Peyer's patch (tissue), 4 donors: Measurements from ENCODE around the gene UNC5A.

ENCODE experiments used
- POLR2A ChIP-seq, 2 donors: fragments of 450-650 bp; IDR thresholded peaks; one replicate each; pipeline ENCODE4 v1.5.1; 2017; ENCODE audit warnings: antibody characterized with exemption in 2 of 2, mild to moderate bottlenecking in 2 of 2, moderate library complexity in 2 of 2
- TF ChIP-seq, protein P1 (sequence below), 6 experiments: fragments of 450-650 bp in 4 of 6; fragments of 200-600 bp in 2 of 6; sonication (generic) in 1 of 6; IDR thresholded peaks; one replicate each; pipeline ENCODE4 v1.5.1; 2017 to 2019; ENCODE audit warnings: antibody characterized with exemption in 6 of 6, mild to moderate bottlenecking in 3 of 6, moderate library complexity in 1 of 6

DNA sequence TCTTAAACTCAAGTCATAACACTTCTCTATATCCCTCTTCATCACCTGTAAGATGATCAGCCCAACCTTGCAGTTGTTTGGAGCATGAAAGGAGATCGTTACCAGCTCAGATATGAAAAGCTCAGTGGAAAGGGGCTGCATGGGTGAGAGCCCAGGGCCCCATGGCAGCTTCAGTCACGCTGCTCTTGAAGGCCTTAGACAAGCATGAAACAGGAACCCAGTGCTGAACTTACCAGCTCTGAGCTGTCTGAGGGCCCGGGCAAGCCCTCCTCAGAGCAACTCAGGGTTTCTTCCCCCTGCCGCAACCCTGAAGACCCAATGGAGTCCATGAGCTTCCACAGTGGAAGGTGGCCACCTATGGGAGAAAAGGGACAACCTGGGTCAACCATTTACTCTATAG is 85.5 kb downstream of the UNC5A start:
- TF ChIP-seq, protein P1, sequence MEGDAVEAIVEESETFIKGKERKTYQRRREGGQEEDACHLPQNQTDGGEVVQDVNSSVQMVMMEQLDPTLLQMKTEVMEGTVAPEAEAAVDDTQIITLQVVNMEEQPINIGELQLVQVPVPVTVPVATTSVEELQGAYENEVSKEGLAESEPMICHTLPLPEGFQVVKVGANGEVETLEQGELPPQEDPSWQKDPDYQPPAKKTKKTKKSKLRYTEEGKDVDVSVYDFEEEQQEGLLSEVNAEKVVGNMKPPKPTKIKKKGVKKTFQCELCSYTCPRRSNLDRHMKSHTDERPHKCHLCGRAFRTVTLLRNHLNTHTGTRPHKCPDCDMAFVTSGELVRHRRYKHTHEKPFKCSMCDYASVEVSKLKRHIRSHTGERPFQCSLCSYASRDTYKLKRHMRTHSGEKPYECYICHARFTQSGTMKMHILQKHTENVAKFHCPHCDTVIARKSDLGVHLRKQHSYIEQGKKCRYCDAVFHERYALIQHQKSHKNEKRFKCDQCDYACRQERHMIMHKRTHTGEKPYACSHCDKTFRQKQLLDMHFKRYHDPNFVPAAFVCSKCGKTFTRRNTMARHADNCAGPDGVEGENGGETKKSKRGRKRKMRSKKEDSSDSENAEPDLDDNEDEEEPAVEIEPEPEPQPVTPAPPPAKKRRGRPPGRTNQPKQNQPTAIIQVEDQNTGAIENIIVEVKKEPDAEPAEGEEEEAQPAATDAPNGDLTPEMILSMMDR (IDR thresholded peaks at IDR 0.05): no peak
- no peak for TF ChIP-seq POLR2A (IDR thresholded peaks at IDR 0.05)
